ENCODE data around the gene ZBTB16.

The ZBTB16 gene

DNA sequence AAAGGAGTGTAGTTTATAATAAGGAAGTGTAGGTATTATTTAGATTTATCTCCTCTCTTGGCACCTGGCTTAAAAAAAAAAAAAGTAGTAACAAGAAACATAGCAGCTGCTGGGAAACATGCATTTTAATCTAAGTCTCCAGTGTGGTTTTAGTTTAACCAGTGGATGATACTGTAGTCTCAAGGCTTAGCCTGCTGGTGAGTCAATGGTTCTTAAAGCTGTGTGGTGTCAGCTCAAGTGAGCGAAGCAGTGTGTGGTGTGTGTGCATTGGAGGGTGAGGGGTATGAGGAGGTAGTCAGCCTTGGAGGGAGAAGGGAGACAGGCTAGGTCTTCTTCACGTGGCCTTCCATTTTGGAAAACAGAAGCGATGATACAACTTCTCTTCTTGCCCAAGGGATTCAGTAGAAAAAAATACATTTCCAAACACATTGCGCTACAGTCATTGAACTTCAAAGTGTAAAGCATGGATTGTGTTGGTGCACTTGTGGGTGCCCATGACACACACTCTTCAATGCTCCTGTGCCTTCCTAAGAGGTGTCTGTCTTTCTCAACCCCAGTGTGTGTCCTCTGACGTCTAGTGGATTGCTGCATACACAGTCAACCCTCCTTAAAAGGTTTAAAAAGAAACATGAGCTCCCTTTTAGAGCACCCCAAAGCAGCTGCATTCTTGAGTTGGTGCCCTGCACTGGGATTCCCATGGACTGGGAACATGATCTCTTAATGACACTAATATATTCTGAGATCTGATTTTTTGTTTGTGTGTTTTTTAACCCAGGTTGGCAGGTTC is 40.1 kb downstream of the ZBTB16 start:
- Histone ChIP-seq H2AFZ (ENCODE audit: low read length) (no peak overlapping the region), H2BK15ac (ENCODE audit: low read length) (no peak overlapping the region), H3K79me1 (ENCODE audit: low read depth, low read length) (peaks cover 5% of the 10 kb centered on the region), H3K4me1 (ENCODE audit: control insufficient read depth in 2 of 2, insufficient read depth in 1 of 2, low read depth in 1 of 2, low read length in 2 of 2) (peaks cover 10 to 15% of the 10 kb centered on the region in 2 donors), H3K4me3 (ENCODE audit: low read length in 2 of 2) (no peak overlapping the region), H3K27me3 (ENCODE audit: control insufficient read depth in 3 of 3, insufficient read depth in 3 of 3, low read depth in 1 of 3, low read length in 3 of 3) (no peaks in the 10 kb centered on the region), H2BK12ac (ENCODE audit: low read length) (no peak overlapping the region), H3K18ac (ENCODE audit: low read length) (no peak overlapping the region), H3K9ac (ENCODE audit: low read depth, low read length, poor library complexity) (no peak overlapping the region), H3K36me3 (replicated peaks in 1 of 2; ENCODE audit: control insufficient read depth in 2 of 2, insufficient read depth in 2 of 2, low read length in 2 of 2) (peaks cover 3 to 16% of the 10 kb centered on the region in 2 donors), H2BK120ac (ENCODE audit: low read depth, low read length) (no peak overlapping the region), H3K4me2 (ENCODE audit: insufficient read depth, low read length, poor library complexity, severe bottlenecking) (no peak overlapping the region), H2AK5ac (ENCODE audit: low read depth, low read length) (no peak overlapping the region), H3K14ac (ENCODE audit: low read length) (no peak overlapping the region), H3K27ac (replicated peaks; ENCODE audit: low read length) (no peak overlapping the region), H4K8ac (ENCODE audit: low read depth, low read length) (no peak overlapping the region), H3K9me3 (replicated peaks in 1 of 2; ENCODE audit: control insufficient read depth in 2 of 2, insufficient read depth in 1 of 2, low read depth in 1 of 2, low read length in 2 of 2) (peaks cover 4 to 8% of the 10 kb centered on the region in 2 donors), H3K4ac (ENCODE audit: low read length) (no peak overlapping the region), H4K91ac (ENCODE audit: low read depth, low read length, poor library complexity) (no peak overlapping the region), H2BK5ac (ENCODE audit: low read length) (no peak overlapping the region), H3K23ac (ENCODE audit: low read depth, low read length, poor library complexity) (no peak overlapping the region)
- DNase-seq (ENCODE audit: low spot score) = no peak
- WGBS, 2 donors (ENCODE audit: extremely low coverage in 2 of 2, insufficient read length in 2 of 2, insufficient replicate concordance in 1 of 2) = no CpG with 5 or more reads among the region's 5 CpGs

DNA sequence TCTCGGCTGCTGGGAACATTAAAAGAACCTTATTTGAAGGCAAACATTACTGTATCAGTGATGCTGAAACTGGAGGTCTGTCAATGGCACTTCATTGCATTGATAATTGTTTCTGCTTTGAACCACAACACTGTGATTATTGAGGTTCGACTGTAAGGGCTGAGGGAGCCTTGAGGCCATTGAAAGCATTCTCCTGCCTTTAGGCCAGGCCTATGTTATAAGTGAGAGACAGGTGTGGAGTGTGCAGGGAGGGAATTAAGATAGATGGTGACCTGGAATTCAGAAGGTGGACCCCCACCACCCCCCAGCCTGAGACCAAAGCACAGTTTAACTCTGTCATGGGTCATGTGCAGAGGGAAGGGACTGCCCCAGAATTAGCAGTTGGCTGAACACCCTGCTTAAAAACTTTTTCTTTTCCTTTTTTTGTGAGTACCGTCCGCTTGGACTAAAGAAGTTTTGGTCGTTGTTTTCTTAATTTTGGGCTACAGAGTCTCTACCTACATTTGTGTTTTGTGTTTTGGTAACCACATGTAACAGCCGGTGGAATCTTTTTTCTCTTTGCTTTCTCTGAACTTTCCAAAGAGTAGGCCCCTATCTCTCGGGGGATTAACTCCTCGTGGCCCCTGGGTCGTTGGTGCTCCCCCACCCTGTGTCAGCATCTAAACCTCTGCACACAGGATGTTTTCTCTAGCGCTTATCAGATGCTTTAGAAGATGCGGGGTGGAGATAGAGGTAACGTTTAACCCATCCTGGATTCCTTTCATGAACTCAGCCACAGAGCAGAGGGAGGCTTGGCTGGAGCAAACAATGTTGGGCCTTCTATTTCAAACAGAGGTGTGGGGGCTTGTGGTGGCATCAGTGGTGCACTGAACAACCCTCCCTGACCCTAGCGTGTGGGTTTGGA is 43.7 kb downstream of the ZBTB16 start:
- no CpG with 5 or more reads among the region's 13 CpGs for WGBS, 2 donors (ENCODE audit: extremely low coverage in 2 of 2, insufficient read length in 2 of 2, insufficient replicate concordance in 1 of 2)
- Histone ChIP-seq H2BK5ac (ENCODE audit: low read length) (no peak overlapping the region), H3K4me1 (ENCODE audit: control insufficient read depth in 2 of 2, insufficient read depth in 1 of 2, low read depth in 1 of 2, low read length in 2 of 2) (peaks cover 10 to 22% of the 10 kb centered on the region in 2 donors), H3K9me3 (replicated peaks in 1 of 2; ENCODE audit: control insufficient read depth in 2 of 2, insufficient read depth in 1 of 2, low read depth in 1 of 2, low read length in 2 of 2) (peaks cover 0 to 6% of the 10 kb centered on the region in 2 donors), H3K27me3 (ENCODE audit: control insufficient read depth in 3 of 3, insufficient read depth in 3 of 3, low read depth in 1 of 3, low read length in 3 of 3) (no peaks in the 10 kb centered on the region), H2BK12ac (ENCODE audit: low read length) (no peak overlapping the region), H3K23ac (ENCODE audit: low read depth, low read length, poor library complexity) (no peak overlapping the region), H3K14ac (ENCODE audit: low read length) (peak overlapping the region; percentile 32), H3K36me3 (replicated peaks in 1 of 2; ENCODE audit: control insufficient read depth in 2 of 2, insufficient read depth in 2 of 2, low read length in 2 of 2) (peaks cover 2 to 17% of the 10 kb centered on the region in 2 donors), H4K8ac (ENCODE audit: low read depth, low read length) (no peak overlapping the region), H3K9ac (ENCODE audit: low read depth, low read length, poor library complexity) (no peak overlapping the region), H3K4me2 (ENCODE audit: insufficient read depth, low read length, poor library complexity, severe bottlenecking) (no peak overlapping the region), H3K4ac (ENCODE audit: low read length) (no peak overlapping the region), H2BK15ac (ENCODE audit: low read length) (no peak overlapping the region), H2AK5ac (ENCODE audit: low read depth, low read length) (no peak overlapping the region), H3K27ac (replicated peaks; ENCODE audit: low read length) (no peak overlapping the region), H2AFZ (ENCODE audit: low read length) (no peak overlapping the region), H3K18ac (ENCODE audit: low read length) (no peak overlapping the region), H3K4me3 (ENCODE audit: low read length in 2 of 2) (no peak overlapping the region), H4K91ac (ENCODE audit: low read depth, low read length, poor library complexity) (no peak overlapping the region), H2BK120ac (ENCODE audit: low read depth, low read length) (no peak overlapping the region), H3K79me1 (ENCODE audit: low read depth, low read length) (peaks cover 7% of the 10 kb centered on the region)
- DNase-seq (ENCODE audit: low spot score) = no peak

DNA sequence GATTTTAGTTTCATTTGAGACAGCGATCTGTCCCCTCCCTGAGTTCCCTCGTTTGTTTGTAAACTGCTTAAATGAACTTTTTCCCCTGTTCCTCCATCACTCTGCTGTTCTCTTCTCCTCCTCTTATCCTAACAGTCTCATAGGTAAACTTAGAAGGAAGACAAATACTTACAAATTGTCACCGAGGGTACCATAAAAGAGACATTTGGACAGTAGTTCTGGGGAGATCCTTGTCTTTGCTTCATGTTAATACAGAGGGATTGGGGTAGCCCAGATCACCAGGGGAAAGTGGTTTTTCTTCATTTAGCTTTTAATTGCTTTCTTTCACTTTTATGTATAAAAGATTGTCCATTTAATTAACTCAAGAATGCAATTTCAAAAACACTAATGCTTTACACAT is 46.1 kb downstream of the ZBTB16 start:
- peaks cover 12 to 32% of the 10 kb centered on the region in 2 donors for H3K4me1 ChIP-seq (ENCODE audit: control insufficient read depth in 2 of 2, insufficient read depth in 1 of 2, low read depth in 1 of 2, low read length in 2 of 2)
- no peak overlapping the region for H2BK120ac ChIP-seq (ENCODE audit: low read depth, low read length)
- no peak overlapping the region for H3K14ac ChIP-seq (ENCODE audit: low read length)
- peaks cover 2 to 19% of the 10 kb centered on the region in 2 donors for H3K36me3 ChIP-seq (replicated peaks in 1 of 2; ENCODE audit: control insufficient read depth in 2 of 2, insufficient read depth in 2 of 2, low read length in 2 of 2)
- H3K4me2 ChIP-seq (ENCODE audit: insufficient read depth, low read length, poor library complexity, severe bottlenecking) = no peak overlapping the region
- H3K18ac ChIP-seq (ENCODE audit: low read length) = no peak overlapping the region
- peaks cover 7% of the 10 kb centered on the region for H3K79me1 ChIP-seq (ENCODE audit: low read depth, low read length)
- no peak overlapping the region for H3K27ac ChIP-seq (replicated peaks; ENCODE audit: low read length)
- H4K8ac ChIP-seq (ENCODE audit: low read depth, low read length) = no peak overlapping the region
- no peak for DNase-seq (ENCODE audit: low spot score)
- H2BK12ac ChIP-seq (ENCODE audit: low read length) = no peak overlapping the region
- H3K9ac ChIP-seq (ENCODE audit: low read depth, low read length, poor library complexity) = no peak overlapping the region
- WGBS, 2 donors (ENCODE audit: extremely low coverage in 2 of 2, insufficient read length in 2 of 2, insufficient replicate concordance in 1 of 2) = no CpG with 5 or more reads among the region's 3 CpGs
- peaks cover 0 to 6% of the 10 kb centered on the region in 2 donors for H3K9me3 ChIP-seq (replicated peaks in 1 of 2; ENCODE audit: control insufficient read depth in 2 of 2, insufficient read depth in 1 of 2, low read depth in 1 of 2, low read length in 2 of 2)
- no peak overlapping the region for H2AK5ac ChIP-seq (ENCODE audit: low read depth, low read length)
- no peak overlapping the region for H3K23ac ChIP-seq (ENCODE audit: low read depth, low read length, poor library complexity)
- no peak overlapping the region for H2AFZ ChIP-seq (ENCODE audit: low read length)
- no peak overlapping the region for H3K4me3 ChIP-seq (ENCODE audit: low read length in 2 of 2)
- no peak overlapping the region for H3K4ac ChIP-seq (ENCODE audit: low read length)
- no peaks in the 10 kb centered on the region for H3K27me3 ChIP-seq (ENCODE audit: control insufficient read depth in 3 of 3, insufficient read depth in 3 of 3, low read depth in 1 of 3, low read length in 3 of 3)
- no peak overlapping the region for H2BK5ac ChIP-seq (ENCODE audit: low read length)
- H2BK15ac ChIP-seq (ENCODE audit: low read length) = no peak overlapping the region
- H4K91ac ChIP-seq (ENCODE audit: low read depth, low read length, poor library complexity) = no peak overlapping the region

DNA sequence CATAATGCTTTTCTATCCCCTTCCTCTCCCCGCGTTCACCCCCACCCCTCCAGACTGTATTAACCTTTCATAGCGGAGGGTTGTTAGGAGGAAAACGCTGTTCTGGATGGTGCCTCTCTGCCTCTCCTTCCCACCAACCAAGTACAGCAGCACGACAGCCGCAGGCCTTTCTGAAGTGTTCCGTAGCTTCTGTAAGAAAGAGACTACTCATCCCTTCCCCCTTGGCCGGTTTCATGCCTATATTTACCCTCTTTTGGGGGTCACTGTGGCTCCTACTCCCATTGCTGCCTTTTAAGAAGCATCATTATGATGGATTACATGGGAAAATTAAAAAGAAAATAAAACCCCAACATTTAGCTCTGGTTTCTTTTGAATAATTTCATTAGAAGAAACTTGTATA is 46.5 kb downstream of the ZBTB16 start:
- no peak overlapping the region for H2BK120ac ChIP-seq (ENCODE audit: low read depth, low read length)
- no peak overlapping the region for H2AK5ac ChIP-seq (ENCODE audit: low read depth, low read length)
- H2BK15ac ChIP-seq (ENCODE audit: low read length) = no peak overlapping the region
- H3K4me3 ChIP-seq (ENCODE audit: low read length in 2 of 2) = no peak overlapping the region
- H3K27me3 ChIP-seq (ENCODE audit: control insufficient read depth in 3 of 3, insufficient read depth in 3 of 3, low read depth in 1 of 3, low read length in 3 of 3) = no peaks in the 10 kb centered on the region
- H3K27ac ChIP-seq (replicated peaks; ENCODE audit: low read length) = no peak overlapping the region
- peaks cover 0 to 6% of the 10 kb centered on the region in 2 donors for H3K9me3 ChIP-seq (replicated peaks in 1 of 2; ENCODE audit: control insufficient read depth in 2 of 2, insufficient read depth in 1 of 2, low read depth in 1 of 2, low read length in 2 of 2)
- H3K4ac ChIP-seq (ENCODE audit: low read length) = no peak overlapping the region
- peak overlapping the region; percentile 37 for H3K23ac ChIP-seq (ENCODE audit: low read depth, low read length, poor library complexity)
- peak overlapping the region; percentile 17 for H3K18ac ChIP-seq (ENCODE audit: low read length)
- H3K9ac ChIP-seq (ENCODE audit: low read depth, low read length, poor library complexity) = no peak overlapping the region
- no peak overlapping the region for H3K4me2 ChIP-seq (ENCODE audit: insufficient read depth, low read length, poor library complexity, severe bottlenecking)
- no peak overlapping the region for H2BK5ac ChIP-seq (ENCODE audit: low read length)
- H2BK12ac ChIP-seq (ENCODE audit: low read length) = no peak overlapping the region
- no CpG with 5 or more reads among the region's 8 CpGs for WGBS, 2 donors (ENCODE audit: extremely low coverage in 2 of 2, insufficient read length in 2 of 2, insufficient replicate concordance in 1 of 2)
- no peak overlapping the region for H4K91ac ChIP-seq (ENCODE audit: low read depth, low read length, poor library complexity)
- H3K4me1 ChIP-seq (ENCODE audit: control insufficient read depth in 2 of 2, insufficient read depth in 1 of 2, low read depth in 1 of 2, low read length in 2 of 2) = peaks cover 12 to 34% of the 10 kb centered on the region in 2 donors
- peaks cover 7% of the 10 kb centered on the region for H3K79me1 ChIP-seq (ENCODE audit: low read depth, low read length)
- peaks cover 2 to 19% of the 10 kb centered on the region in 2 donors for H3K36me3 ChIP-seq (replicated peaks in 1 of 2; ENCODE audit: control insufficient read depth in 2 of 2, insufficient read depth in 2 of 2, low read length in 2 of 2)
- H2AFZ ChIP-seq (ENCODE audit: low read length) = no peak overlapping the region
- no peak overlapping the region for H4K8ac ChIP-seq (ENCODE audit: low read depth, low read length)
- H3K14ac ChIP-seq (ENCODE audit: low read length) = no peak overlapping the region
- DNase-seq (ENCODE audit: low spot score) = no peak

Measured in neuronal stem cell (in vitro differentiated cells).